ENCODE measurements around the gene PCK1. TPM values are rescaled to one million over a fixed set of nuclear protein-coding genes. Genes with fewer than 3 reads are reported as not detected.

PCK1 gene
- total and polyA plus RNA-seq, 2 of the 8 experiments (the other 6 are each of a cell fraction or from before 2014, with no cell fraction given) = not detected

DNA sequence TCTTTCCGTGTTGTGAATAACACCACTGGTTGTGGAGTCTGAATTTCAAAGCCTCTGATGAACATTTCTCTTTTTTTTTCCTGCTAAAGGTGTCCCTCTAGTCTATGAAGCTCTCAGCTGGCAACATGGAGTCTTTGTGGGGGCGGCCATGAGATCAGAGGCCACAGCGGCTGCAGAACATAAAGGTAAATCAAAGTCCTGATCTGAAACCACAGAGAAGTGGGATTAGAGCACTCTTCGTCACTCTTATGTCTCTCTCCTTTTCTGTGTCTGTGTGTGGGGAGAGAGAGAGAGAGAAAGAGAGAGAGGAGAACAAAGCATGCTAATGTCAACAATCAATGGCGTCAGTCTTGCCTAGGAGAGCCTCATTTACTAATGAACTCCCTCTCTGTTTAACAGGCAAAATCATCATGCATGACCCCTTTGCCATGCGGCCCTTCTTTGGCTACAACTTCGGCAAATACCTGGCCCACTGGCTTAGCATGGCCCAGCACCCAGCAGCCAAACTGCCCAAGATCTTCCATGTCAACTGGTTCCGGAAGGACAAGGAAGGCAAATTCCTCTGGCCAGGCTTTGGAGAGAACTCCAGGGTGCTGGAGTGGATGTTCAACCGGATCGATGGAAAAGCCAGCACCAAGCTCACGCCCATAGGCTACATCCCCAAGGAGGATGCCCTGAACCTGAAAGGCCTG is 4.2 kb downstream of the PCK1 start:
- CTCF ChIA-PET (ENCODE audit: partially characterized antibody) = interaction anchor here (0.9 to 4.0 kb wide), 4 partner anchors 10 to 66 kb away, joined by 3 to 22 read pairs (median 6); no protein-coding TSS in a partner anchor
- Histone ChIP-seq H2BK5ac (ENCODE audit: low read depth, low read length) (no peak overlapping the region), H3K4me1 (replicated peaks in 1 of 4; ENCODE audit: control insufficient read depth in 3 of 4, insufficient read depth in 4 of 4, low read length in 3 of 4) (no peaks in the 10 kb centered on the region), H3K56ac (replicated peaks; ENCODE audit: insufficient read length, low read depth, low read length) (no peak overlapping the region), H2AK5ac (ENCODE audit: low read depth, low read length) (no peak overlapping the region), H3K14ac (ENCODE audit: insufficient read length) (no peak overlapping the region), H4K20me1 (replicated peaks in 1 of 2; ENCODE audit: control insufficient read depth in 1 of 2, insufficient read depth in 2 of 2, low read length in 2 of 2) (no peaks in the 10 kb centered on the region), H3K18ac (ENCODE audit: extremely low read depth, low read length) (no peak overlapping the region), H2BK20ac (ENCODE audit: low read length) (no peak overlapping the region), H2BK12ac (ENCODE audit: low read depth, low read length) (no peak overlapping the region), H3K36me3 (ENCODE audit: control insufficient read depth in 2 of 4, insufficient read depth in 4 of 4, low read length in 3 of 4) (no peaks in the 10 kb centered on the region), H3K79me2 (ENCODE audit: control insufficient read depth in 1 of 2, insufficient read depth in 2 of 2, low read length in 2 of 2) (no peaks in the 10 kb centered on the region), H4K8ac (ENCODE audit: extremely low read depth, insufficient read depth, low read length) (no peak overlapping the region), H3K79me1 (ENCODE audit: low read depth, low read length) (no peaks in the 10 kb centered on the region), H3K23ac (ENCODE audit: insufficient read length) (no peak overlapping the region), H2BK15ac (ENCODE audit: low read length) (no peak overlapping the region), H2AFZ (ENCODE audit: low read length) (0 out of 2 replicates have a peak overlapping the region, but pooled peaks have one; percentile 3), H3K27me3 (replicated peaks in 1 of 4; ENCODE audit: control insufficient read depth in 3 of 4, extremely low read depth in 1 of 4, insufficient read depth in 3 of 4, low read length in 3 of 4) (no peaks in the 10 kb centered on the region), H3K4me2 (ENCODE audit: insufficient read depth in 1 of 2, low read depth in 2 of 2, low read length in 2 of 2) (no peak overlapping the region), H4K5ac (ENCODE audit: insufficient read length, low read depth, low read length) (no peak overlapping the region), H3K23me2 (ENCODE audit: low read depth, low read length) (no peaks in the 10 kb centered on the region), H4K91ac (replicated peaks; ENCODE audit: insufficient read length, low read length) (no peak overlapping the region), H3K4ac (replicated peaks; ENCODE audit: insufficient read length, low read depth, low read length) (no peak overlapping the region), H3K27ac (ENCODE audit: low read depth, low read length) (no peak overlapping the region), H3K9ac (replicated peaks in 1 of 4; ENCODE audit: extremely low read depth in 1 of 4, low read depth in 3 of 4, low read length in 3 of 4) (0 out of 7 replicates have a peak overlapping the region, but pooled peaks of 1 of the 4 experiments have one; percentile 10), H3K4me3 (ENCODE audit: extremely low read depth in 1 of 4, insufficient read depth in 2 of 4, low read depth in 3 of 4, low read length in 4 of 4) (no peak overlapping the region), H3K9me3 (ENCODE audit: insufficient read depth in 2 of 2, low read depth in 1 of 2, low read length in 1 of 2) (no peaks in the 10 kb centered on the region), H2BK120ac (replicated peaks; ENCODE audit: low read depth, low read length) (no peak overlapping the region)
- WGBS, 2 experiments (ENCODE audit: extremely low coverage in 1 of 2, insufficient coverage in 1 of 2, insufficient read length in 1 of 2, insufficient replicate concordance in 2 of 2, low coverage in 1 of 2, low lambda C conversion rate in 2 of 2, missing lambda C conversion rate in 1 of 2) = 88% methylated on average over 11 of the region's 11 CpGs; no CpG with 5 or more reads in 1 of the 2 experiments
- DNase-seq (ENCODE audit: low read depth in 1 of 2, low spot score in 2 of 2) (no peak), FAIRE-seq (no peak)
- POLR2A ChIA-PET (ENCODE audit: partially characterized antibody) = no interaction called here
- TF ChIP-seq CEBPB (IDR thresholded peaks at IDR 0.05; ENCODE audit: low read depth, low read length) = no peak
- no peak for TF ChIP-seq SIN3A (conservative IDR thresholded peaks at IDR 0.05 in 1 of 2, IDR thresholded peaks at IDR 0.05 in 1 of 2; ENCODE audit: low read depth in 1 of 2, low read length in 2 of 2)
- TF ChIP-seq EGR1 (IDR thresholded peaks at IDR 0.05; ENCODE audit: borderline replicate concordance, low read depth, low read length) = no peak
- TF ChIP-seq SUZ12 (IDR thresholded peaks at IDR 0.05; ENCODE audit: low read length) = no peak
- TF ChIP-seq TEAD4 (IDR thresholded peaks at IDR 0.05; ENCODE audit: low read depth, low read length) = no peak
- no peak for TF ChIP-seq POLR2AphosphoS5 (IDR thresholded peaks at IDR 0.05; ENCODE audit: low read depth, low read length)
- TF ChIP-seq JUND (IDR thresholded peaks at IDR 0.05; ENCODE audit: low read length) = no peak
- no peak for TF ChIP-seq RXRA (IDR thresholded peaks at IDR 0.05; ENCODE audit: insufficient read depth, low read depth, low read length)
- TF ChIP-seq SP2 (IDR thresholded peaks at IDR 0.05; ENCODE audit: low read length) = no peak
- TF ChIP-seq TAF1 (IDR thresholded peaks at IDR 0.05; ENCODE audit: low read depth, low read length) = no peak
- TF ChIP-seq ASH2L (IDR thresholded peaks at IDR 0.05; ENCODE audit: low read length) = no peak
- no peak for TF ChIP-seq SRF (IDR thresholded peaks at IDR 0.05; ENCODE audit: low read depth, low read length)
- TF ChIP-seq TBP (IDR thresholded peaks at IDR 0.05; ENCODE audit: low read depth, low read length) = no peak

Measured in H1 (cell line).